Thoracic aorta (tissue), 2 donors: Measurements from ENCODE around the gene PKN3. TPM values are rescaled to one million over a fixed set of nuclear protein-coding genes. Genes with fewer than 3 reads are reported as not detected.

Experiments
- ATAC-seq: fragments of 150-250 bp; one replicate; pipeline ENCODE4 v1.8.0; 2017; ENCODE audit warnings: low read depth; ENCODE audit not compliant: insufficient number of reproducible peaks, low FRiP score
- DNase-seq: peaks from one replicate; pipeline ENCODE4 v3.0.0-alpha.2; 2020; ENCODE audit warnings: low spot score
- H3K27ac ChIP-seq, 2 donors: fragments of 200-600 bp; sonication (generic); 1 replicate in 1 of 2; 2 replicates in 1 of 2; pipeline ENCODE4 v1.5.1; 2016; ENCODE audit warnings: mild to moderate bottlenecking in 2 of 2, moderate library complexity in 2 of 2
- H3K27me3 ChIP-seq: fragments of 200-600 bp; sonication (generic); replicated peaks from 2 replicates; pipeline ENCODE4 v1.6.0; 2016; ENCODE audit warnings: mild to moderate bottlenecking; ENCODE audit not compliant: insufficient read depth
- H3K36me3 ChIP-seq: fragments of 200-600 bp; sonication (generic); one replicate; pipeline ENCODE4 v1.5.1; 2016
- H3K4me1 ChIP-seq, 2 donors: fragments of 200-600 bp; sonication (generic); 1 replicate in 1 of 2; 2 replicates in 1 of 2; pipeline versions ENCODE4 v1.5.1 to v1.6.0; 2016; ENCODE audit warnings: low read depth in 2 of 2, mild to moderate bottlenecking in 1 of 2; ENCODE audit not compliant: control insufficient read depth in 1 of 2
- H3K4me3 ChIP-seq: fragments of 200-600 bp; sonication (generic); 2 replicates; pipeline ENCODE4 v1.5.1; 2016; ENCODE audit warnings: mild to moderate bottlenecking
- H3K9me3 ChIP-seq: fragments of 200-600 bp; sonication (generic); 2 replicates; pipeline ENCODE4 v1.5.1; 2016
- total RNA-seq, 2 donors: library from RNA; depleted of rRNA; stranded (reverse); fragments of >200 nt; gene quantifications; one replicate each; pipeline versions ENCODE4 v1.1.0 to v1.2.3, GENCODE V29; 2016
- TF ChIP-seq, protein P1 (sequence below): fragments of 200-600 bp; sonication (generic); IDR thresholded peaks from one replicate; pipeline ENCODE4 v1.5.1; 2019; ENCODE audit warnings: antibody characterized with exemption

PKN3 gene
- total RNA-seq, 2 donors from 2014 or later: 4.4 to 4.7 TPM

DNA sequence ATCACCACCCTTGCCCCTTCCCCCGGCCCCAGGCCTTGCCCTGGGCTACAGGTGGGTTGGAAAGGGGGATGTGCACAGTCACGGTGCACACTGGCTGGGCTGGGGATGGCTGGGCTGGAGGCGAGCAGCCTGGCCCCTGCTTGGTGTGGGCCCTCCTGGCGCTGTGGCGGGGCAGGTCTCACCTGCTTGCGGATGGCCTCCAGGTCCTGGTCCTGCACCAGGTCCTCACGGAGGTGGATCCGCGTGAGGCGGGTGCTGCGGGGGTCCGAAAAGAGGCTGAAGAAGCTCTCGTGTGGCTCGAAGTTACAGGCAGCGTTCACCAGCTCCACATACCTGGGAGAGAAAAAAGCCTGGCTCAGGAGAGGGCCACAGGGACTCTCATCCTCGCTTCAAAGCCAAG is 51.3 kb downstream of the PKN3 start:
- H3K36me3 ChIP-seq: peaks cover 33% of the 10 kb centered on the region
- TF ChIP-seq, protein P1, sequence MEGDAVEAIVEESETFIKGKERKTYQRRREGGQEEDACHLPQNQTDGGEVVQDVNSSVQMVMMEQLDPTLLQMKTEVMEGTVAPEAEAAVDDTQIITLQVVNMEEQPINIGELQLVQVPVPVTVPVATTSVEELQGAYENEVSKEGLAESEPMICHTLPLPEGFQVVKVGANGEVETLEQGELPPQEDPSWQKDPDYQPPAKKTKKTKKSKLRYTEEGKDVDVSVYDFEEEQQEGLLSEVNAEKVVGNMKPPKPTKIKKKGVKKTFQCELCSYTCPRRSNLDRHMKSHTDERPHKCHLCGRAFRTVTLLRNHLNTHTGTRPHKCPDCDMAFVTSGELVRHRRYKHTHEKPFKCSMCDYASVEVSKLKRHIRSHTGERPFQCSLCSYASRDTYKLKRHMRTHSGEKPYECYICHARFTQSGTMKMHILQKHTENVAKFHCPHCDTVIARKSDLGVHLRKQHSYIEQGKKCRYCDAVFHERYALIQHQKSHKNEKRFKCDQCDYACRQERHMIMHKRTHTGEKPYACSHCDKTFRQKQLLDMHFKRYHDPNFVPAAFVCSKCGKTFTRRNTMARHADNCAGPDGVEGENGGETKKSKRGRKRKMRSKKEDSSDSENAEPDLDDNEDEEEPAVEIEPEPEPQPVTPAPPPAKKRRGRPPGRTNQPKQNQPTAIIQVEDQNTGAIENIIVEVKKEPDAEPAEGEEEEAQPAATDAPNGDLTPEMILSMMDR: no peak
- ATAC-seq: no peak

DNA sequence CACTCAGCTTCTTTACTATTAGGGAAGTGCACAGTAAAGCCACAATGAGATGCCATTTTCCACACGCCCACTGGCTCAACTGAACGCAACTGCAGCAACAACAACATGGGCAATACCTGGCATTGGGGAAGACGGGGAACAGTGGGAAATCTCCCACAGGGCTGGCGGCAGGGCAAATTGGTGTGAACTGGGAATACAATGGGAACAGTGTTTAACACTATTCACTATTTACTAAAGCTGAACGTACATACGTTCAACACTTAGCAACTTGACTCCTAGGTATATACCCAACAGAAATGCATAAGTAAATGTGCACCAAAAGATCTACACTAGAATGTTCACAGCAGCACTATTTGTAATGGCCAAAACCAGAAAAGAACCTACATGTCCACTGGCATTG is 55.3 kb downstream of the PKN3 start:
- H3K36me3 ChIP-seq: peaks cover 11% of the 10 kb centered on the region
- H3K27ac ChIP-seq: no peak overlapping the region
- no peak overlapping the region for H3K4me3 ChIP-seq
- ATAC-seq (no peak), DNase-seq (no peak)
- TF ChIP-seq, protein P1: no peak
- no peaks in the 10 kb centered on the region for H3K9me3 ChIP-seq
- no peaks in the 10 kb centered on the region for H3K4me1 ChIP-seq
- no peaks in the 10 kb centered on the region for H3K27me3 ChIP-seq

More for the DNA sequence above, 51.3 kb downstream of the PKN3 start:
- H3K9me3 ChIP-seq: no peaks in the 10 kb centered on the region
- no peaks in the 10 kb centered on the region for H3K4me1 ChIP-seq
- no peaks in the 10 kb centered on the region for H3K27me3 ChIP-seq
- no peak overlapping the region for H3K4me3 ChIP-seq
- no peak for DNase-seq
- H3K27ac ChIP-seq: no peak overlapping the region

DNA sequence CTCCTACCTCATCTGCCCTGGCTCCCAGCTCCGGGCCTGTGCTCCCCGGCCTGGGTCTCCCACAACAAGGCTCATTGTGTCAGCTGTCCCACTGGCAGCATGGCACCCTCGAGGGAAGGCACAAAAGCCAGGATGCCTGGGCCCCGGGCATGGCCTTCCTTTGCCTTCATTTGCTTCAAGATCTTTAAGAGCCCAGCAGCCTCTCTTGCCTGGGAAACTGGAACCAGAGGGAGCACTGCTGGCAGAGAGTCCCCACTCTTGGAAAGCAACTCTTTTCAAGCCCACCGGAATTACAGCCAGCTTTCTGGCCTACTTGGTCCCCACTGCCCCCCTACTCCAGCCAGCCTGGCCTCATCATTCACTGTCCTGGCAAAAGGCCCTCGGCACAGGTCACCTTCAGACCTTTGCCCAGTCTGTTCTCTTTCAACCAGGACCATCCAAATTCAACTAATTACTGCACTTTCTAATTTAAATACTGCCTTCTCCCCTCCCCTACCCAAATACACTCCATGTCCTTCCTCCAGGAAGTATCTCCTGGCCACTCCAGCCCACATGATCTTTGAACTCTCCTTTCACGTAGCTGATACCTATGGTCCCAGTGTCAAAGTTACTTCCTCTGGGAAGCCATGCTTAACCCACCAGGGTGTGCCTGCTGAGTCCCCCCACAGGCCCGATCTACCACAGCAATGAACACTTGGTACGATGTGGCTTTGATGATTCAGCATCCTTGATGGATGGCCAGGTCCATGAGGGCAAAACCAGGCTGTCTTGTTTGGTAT is 60.6 kb downstream of the PKN3 start:
- ATAC-seq: no peak
- Histone ChIP-seq H3K4me3 (no peak overlapping the region), H3K4me1 (no peaks in the 10 kb centered on the region), H3K27me3 (no peaks in the 10 kb centered on the region), H3K27ac (no peak overlapping the region), H3K36me3 (peaks cover 7% of the 10 kb centered on the region), H3K9me3 (no peaks in the 10 kb centered on the region)
- TF ChIP-seq, protein P1: no peak
- no peak for DNase-seq

DNA sequence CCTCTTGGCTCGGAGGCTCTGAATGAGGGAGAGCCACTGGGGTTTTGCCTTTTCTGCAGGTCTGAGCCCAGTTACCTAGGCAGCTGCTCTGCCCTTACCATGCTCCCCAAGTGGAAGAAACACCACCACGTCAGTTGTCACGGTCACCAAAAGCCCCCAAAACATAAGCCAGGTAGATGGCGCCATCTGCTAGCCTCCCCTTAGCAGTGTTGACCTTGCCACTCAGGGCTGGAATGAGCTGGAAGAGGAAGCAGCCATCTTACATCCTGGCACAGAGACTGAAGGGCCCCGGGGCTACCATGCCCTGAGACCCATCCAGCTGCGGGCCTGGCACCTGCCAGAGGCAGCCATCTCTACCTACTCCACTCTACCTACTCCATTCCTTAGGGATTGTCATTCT is 62.1 kb downstream of the PKN3 start:
- ATAC-seq: no peak
- Histone ChIP-seq H3K4me3 (no peak overlapping the region), H3K36me3 (peaks cover 8% of the 10 kb centered on the region), H3K27me3 (no peaks in the 10 kb centered on the region), H3K9me3 (no peaks in the 10 kb centered on the region), H3K4me1 (peaks cover 0 to 6% of the 10 kb centered on the region in 2 donors), H3K27ac (no peak overlapping the region)
- DNase-seq: no peak
- TF ChIP-seq, protein P1: no peak

DNA sequence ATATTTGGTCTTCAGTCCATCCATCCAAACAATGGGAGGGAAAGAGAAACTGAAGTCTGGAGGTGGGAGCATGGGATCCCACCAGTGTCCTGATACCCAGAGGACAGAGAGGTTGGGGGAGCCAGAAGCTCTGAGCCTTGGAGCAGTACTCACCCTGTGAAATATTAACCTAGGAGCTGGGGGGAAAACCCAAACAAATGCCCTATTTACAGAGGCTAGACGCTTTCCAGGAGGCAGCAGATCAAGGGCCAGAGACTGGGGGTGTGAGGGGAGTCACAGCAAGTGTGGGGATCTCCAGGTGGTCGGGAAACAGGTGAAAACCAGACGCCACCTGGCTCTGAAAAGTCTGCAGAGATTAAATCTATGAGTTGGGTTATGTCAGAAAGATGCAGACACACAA is 63.2 kb downstream of the PKN3 start:
- Histone ChIP-seq H3K27me3 (no peaks in the 10 kb centered on the region), H3K4me1 (peaks cover 3 to 16% of the 10 kb centered on the region in 2 donors), H3K9me3 (no peaks in the 10 kb centered on the region), H3K27ac (no peak overlapping the region), H3K36me3 (peaks cover 8% of the 10 kb centered on the region), H3K4me3 (no peak overlapping the region)
- DNase-seq (no peak), ATAC-seq (no peak)
- TF ChIP-seq, protein P1: no peak
